CD4-positive, alpha-beta T cell treated with Interleukin-15 for 4 hours (primary cell): Measurements from ENCODE around the gene HLA-DQA1.
"Not testable (repeated sequence)": the region's sequence is repeated elsewhere in the genome, so short reads cannot be mapped to it uniquely, and the experiment has no call there.

Experiments used
- DNase-seq: peaks from one replicate; pipeline ENCODE4 v3.0.0-alpha.2; 2020; ENCODE audit warnings: low spot score

Gene HLA-DQA1

DNA sequence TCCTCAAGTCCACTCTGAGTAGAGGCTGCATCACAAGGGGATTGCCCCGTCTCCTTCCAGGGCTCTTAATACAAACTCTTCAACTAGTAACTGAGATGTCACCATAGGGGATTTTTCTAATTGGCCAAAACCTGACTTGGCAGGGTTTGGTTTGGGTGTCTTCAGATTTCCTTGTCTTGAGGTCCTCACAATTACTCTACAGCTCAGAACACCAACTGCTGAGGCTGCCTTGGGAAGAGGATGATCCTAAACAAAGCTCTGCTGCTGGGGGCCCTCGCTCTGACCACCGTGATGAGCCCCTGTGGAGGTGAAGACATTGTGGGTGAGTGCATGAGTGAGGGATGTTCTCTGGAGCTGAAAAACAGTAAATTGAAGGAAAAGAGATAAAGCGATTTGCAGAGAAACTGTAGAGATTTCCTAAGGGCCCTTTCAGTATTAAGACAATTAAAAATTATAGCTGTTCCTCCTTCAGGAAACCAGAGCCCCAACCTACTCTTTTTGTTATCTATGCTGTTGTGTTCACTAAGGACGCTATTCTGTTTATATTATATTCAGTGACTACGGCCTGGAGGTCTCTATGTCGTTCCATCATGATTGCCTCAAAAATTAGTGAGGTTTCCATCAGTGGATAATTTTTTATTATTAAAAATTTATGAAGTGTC is at the start of gene HLA-DQA1:
HLA-DQA1 (plus strand) TSS at position 188 of the 662 bp plus-strand sequence; CDS start at position 241, 53 bp downstream.
- peak; percentile 57 for DNase-seq

DNA sequence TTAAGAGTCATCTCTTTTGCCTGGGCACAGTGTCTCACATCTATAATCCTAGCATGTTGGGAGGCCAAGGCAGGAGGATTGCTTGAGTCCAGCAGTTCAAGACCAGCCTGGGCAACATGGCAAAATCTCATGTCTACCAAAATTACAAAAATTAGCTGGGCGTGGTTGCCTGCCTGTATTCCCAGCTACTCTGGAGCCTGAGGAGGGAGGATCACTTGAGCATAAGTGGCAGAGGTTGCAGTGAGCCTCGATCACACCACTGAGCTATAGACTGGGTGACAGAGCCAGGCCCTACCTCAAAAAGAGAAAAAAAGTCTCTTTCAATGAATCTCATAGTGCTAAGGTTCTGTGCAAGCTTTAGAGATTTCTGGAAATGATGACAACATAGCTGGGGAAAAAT is 49.0 kb upstream of the HLA-DQA1 start:
- DNase-seq = no peak

DNA sequence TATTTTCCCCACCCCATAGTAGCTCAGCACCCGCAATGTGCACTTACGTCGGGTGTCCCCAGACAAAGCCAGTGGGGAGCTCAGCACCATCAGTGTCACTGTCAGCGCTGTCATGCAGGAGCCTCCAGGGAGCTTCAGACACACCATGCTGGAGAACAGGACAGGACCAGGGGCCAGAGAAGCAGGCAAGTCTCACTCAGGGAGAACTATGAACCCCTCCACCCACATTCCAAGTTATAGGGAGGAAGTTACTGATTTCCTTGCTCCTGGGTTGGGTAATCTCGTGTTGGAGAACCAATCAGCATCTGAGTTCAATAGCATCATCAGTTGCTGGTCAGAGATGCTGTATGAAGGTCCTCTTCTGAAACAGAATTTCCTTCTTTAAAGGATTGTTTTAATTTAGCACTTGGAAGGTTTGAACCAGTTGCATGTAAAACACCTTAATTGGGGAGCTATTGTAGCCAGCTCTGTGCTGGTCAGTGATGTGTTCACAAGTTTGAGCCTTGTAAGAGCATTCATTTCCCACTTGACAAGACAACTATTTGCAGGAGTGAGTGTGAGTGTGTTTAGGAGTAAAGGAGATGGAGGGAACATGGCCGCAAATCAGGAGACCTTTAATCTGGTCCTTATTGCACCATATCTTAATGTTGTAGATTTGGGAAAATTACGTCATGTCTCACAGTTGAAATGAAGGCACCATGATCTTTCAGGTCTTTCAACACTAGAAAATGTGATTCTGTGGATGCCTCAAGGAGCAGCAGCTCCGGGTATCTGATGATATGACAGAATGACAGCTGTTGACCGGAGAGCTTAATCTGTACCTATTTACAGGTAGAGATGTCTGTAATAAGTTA is 47.4 kb upstream of the HLA-DQA1 start, which contains the start of gene HLA-DRB1:
HLA-DRB1 (minus strand) TSS at position 253 of the 854 bp plus-strand sequence; CDS start at position 147, 106 bp downstream.
- DNase-seq = peak; percentile 50

DNA sequence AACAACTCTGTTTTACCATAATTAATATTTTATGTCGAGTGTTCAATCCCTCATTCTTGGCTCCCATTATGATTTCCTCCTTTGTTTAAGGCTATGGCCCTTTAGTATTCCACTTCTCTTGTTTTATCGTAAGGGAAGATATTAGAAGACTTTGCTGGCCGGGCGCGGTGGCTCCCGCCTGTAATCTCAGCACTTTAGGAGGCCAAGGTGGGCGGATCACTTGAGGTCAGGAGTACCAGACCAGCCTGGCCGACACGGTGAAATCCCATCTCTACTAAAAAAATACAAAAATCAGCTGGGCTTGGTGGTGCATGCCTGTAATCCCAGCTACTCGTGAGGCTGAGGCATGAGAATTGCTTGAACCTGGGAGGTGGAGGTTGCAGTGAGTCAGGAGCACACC is 46.5 kb upstream of the HLA-DQA1 start:
- DNase-seq = not testable (repeated sequence)

DNA sequence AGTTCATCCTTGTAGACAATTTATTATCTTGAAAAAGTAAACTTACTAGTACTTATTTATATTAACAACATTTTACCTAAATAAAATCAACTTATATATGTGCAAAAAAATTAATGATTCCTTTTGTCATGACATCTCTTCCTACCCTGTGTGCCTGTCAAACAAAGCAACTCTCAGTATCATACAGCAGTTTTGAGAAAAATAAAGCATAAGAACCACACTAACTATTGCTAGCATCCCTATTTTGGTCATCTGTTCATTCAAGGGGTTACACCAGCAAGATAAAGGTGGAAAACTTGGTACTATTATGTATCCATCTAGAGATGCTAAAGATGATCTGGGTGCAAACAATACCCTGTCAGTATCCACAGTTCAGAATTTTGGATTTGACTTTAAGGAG is 40.2 kb upstream of the HLA-DQA1 start:
- no peak for DNase-seq

DNA sequence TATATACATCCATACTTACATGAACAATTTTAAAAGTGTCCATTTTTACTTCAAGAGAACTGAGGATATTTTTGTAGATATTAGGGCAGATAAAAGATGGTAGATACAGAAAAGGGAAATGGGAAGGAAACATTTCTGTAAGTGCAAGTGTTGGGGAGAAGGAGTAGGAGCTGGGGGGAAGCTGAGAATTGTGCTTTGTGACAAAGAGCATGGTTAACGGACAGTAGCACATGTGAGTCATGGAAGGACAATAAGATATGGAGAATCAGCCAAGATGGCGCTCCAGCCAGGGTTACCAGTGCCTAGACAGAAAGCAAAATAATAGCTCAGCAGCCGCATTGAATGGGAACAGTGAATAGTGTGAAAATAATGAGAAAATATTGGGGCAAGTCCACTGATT is 34.8 kb upstream of the HLA-DQA1 start:
- DNase-seq = no peak

DNA sequence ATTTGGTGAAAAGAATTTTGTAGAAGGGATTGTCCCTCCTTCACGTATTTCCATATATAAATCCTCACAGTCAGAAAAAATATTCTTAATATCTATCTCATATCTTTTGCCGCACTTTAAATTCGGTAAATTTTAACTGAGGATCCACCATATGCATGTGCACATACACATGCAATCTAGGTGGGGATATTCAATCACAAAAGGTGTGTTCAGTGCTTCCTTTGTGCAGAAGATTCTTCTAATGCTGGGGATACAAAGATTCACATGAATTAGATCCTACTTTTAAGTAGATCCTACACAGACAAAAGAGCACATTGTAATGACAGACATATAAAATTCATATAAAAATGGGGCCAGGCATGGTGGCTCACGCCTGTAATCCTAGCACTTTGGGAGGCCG is 34.0 kb upstream of the HLA-DQA1 start:
- DNase-seq = no peak

DNA sequence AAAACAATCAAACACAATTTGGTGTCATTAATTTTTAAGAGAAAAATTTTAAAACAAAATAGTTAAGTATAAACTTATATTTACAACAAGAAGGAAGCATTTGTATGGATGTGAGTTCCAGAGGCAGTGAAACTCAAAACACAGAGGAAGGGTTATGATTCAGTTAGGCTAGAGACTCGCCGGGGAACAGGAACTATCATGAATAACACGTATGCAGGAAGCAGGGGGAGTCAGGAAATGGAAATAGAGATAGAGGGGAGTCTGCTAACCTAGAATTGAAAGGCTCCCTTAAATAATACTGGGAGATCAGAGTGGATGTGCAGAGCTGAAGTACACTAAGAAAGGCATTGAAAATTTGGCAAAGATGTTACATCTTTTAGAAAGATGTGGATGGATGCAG is 33.3 kb upstream of the HLA-DQA1 start:
- no peak for DNase-seq

DNA sequence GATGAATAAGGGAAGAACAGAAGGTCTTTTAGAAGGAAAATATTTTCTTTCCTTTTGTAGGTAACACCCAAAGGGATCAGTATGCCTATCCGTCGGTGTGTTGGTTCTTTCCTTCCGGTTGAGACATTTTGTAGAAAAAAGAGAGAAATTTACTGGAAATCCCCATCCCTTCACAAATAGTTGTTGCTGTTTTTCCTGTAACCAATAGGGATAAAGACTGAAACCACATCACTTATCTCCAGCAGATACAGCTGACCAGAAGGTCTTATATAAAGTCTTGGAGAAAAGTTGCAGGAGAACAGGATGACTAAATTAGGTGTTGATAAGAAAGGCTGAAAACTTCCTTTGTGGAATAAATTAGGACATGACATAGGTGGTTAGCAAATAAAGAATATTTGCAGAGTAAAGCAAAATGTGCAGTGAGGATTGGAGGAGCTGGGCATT is 32.8 kb upstream of the HLA-DQA1 start:
- peak; percentile 25 for DNase-seq

DNA sequence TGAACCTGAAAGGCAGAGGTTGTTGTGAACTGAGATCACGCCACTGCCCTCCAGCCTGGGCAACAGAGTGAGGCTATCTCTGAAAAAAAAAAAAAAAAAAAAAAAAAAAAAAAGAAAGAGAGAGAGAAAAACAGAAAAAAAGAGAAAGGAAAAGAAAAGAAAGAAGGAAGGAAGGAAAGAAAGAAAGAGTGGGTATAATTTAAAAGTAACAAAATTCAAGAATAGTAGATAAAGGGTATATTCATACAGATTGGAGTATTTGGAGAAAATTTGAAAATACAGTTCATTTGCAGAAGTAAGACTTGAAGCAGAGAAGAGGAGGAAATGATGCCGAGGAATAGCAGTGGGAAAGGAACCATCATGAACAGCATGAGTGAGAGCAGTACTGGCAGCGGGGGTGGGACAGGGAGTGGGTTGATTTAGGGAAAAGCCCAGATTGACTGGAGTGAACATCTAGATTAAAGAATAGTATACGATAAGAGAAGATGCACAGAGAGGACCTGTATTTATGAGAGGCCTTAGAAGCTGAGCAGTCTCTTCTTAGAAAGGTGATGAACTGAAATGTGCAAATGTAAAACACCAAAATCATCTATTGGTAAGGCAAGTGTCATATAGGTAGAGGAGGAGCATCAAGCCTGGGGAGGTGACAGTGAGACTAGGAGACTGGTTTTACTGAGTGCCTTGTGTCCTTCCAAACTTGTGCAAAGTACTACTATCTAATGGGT is 29.8 kb upstream of the HLA-DQA1 start:
- no peak for DNase-seq

DNA sequence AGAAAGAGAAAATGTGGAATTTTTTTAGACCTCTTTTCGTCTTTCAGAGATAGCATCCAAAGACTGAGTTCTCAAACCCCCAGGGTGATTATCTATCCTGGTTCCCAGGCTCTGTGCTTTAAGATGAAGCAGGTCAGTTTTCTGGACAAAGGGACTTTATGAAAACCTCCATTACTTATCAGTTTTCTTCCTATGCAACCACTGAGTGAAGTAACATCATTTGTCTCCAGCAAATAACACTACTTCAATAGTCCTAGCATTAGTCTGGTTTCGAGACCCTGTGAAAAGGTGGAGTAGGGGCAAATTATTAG is 29.3 kb upstream of the HLA-DQA1 start:
- no peak for DNase-seq

DNA sequence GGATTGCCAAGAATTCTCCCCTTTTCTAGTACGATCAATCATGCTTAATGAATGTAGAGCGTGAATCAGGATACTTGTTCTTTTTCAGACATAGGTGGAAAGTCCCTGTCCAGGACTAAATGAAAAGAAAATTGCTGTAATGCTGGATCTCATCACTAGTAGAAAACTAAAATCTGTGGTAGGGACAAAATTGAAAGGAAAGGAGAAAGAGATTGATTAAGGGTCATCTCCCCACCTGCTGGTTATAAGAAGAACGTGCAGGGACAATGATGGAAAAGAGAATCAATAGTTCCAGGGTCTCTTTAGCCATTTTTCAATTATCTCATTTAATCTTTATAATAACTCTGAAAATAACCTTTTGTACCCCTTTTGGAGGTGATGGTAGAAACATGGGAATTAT is 28.8 kb upstream of the HLA-DQA1 start:
- DNase-seq = no peak

DNA sequence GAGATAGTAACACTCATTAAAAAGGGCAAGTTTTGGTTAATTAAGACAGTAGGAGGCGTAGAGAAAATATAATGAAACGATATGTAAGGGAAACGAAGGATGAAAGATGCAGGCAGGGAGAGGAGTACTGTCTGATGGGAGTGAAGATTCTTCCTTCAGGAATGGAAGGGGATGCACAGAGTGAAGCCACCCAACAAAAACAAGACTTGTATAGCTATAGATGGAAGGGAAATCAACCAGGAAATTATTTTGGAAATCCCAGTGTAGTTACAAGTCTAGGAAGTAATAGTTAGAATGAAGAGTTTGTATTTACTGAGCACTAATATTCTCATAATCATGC is 27.8 kb upstream of the HLA-DQA1 start:
- DNase-seq = no peak

DNA sequence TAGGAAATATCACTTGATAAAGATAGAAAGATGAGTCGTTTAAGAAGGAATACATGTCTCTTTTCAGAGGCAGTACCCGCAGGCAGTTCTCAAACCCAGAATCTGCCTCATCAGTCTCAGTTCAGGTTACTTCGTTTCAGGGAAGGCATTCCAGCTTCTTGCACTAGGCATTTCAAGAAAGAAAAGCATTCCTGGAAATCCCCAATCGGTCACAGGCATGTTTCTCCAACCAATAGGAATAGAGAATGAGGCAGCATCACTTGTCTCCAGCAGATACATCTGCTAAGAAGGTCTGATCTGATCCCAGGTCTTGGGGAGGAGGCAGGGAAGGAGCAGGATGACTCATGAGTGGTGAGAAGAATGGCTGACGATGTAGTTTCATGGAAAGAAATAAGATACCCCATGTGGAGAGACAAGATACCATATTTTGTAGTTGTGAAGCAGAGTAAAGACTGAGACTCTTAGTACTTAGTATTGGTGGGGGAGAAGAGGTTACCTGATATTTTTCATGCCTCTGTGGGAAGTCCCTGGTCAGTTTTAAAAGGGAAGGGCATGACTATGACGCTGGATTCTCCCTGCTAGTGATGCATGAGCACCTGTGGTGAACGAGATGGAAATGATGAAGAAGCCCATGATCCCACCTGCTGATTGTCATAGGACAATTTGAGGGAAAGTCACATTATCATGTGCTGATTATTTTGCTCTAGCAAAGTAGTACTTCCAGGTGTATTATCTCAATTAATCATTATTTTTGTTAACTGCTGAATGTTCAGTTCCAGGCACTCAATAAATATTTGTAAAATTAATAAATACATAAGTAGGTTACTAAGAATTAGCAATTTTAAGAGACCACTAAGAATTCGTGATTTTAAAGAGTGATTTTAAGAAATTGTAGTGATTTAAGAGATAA is 27.2 kb upstream of the HLA-DQA1 start:
- peak; percentile 77 for DNase-seq

DNA sequence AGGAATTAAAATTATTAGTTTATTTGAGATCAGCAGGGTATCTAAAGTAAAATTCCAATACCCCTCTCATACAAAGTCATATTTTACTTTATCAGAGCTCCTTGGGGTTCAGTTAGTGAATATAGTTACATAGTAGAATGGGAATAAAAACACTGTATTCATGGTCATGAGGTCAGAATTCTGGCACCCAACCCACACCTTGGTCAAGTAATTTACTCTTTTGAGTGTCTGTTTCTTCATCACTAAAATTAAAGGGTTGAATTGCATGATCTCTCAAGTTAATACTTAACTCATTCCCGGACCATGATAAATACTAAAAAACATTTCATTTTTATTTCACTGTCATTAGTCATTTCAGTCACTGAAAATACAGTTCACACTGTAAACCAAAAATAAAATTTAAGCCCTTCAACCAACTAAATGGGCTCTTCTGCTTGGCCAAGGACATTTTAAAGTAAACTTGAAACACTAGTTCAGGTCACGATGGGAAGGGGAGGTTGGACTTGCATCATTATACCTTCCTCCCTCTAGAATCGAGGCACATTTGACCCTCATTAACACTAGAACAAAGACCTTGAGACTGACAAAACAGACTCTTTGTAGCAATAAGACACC is 26.4 kb upstream of the HLA-DQA1 start:
- no peak for DNase-seq

DNA sequence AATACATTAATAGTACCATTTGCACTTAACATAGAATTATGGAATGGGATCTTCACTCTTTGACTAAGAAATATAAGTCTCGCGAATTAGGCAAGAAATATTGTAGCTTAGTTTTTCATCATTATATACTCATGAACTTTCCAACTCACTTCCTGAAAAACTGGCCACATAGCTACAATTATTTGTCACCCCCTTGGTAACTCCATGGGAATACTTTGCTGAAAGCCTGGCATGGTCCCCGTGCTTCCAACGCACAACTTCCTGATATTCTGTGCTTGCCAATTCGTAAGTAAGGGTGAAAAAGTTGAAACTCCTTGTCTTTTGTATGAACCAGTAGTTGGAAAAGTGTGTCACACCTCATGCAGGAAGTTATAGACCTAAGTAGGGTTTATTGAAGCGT is 23.7 kb upstream of the HLA-DQA1 start:
- DNase-seq = no peak

DNA sequence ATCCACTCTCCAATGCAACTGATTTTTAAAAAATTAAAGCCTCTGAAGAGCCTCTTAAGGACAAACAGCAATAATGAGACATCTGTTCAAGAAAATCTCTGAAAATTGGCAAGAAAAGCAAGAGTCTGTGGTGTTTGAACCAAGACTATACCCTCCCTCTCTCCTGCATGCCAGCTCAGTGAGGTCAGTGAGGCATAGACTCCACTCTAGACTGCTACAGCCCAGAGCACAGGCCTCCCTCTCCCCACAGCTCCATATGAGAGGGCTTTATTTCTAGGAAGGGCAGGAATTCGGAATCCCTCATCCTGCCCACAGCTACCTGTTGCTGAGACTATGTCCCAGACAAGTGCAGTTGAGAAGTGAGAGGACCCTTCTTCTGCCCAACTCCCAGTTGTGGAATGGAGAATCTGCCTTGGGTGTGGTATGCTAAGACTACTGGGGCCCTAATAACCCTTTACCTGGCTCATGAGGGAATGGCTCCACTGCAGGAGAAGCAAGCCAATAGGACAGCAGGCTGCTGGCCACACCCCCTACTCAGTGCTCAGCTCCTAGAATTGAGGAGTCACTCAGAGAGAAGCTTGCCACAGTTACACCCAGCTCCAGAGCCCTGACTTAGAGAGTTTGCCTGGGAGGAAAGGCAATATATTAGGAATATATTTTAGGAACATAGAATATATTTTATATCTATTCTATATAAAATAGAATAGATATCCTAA is 22.7 kb upstream of the HLA-DQA1 start:
- no peak for DNase-seq

DNA sequence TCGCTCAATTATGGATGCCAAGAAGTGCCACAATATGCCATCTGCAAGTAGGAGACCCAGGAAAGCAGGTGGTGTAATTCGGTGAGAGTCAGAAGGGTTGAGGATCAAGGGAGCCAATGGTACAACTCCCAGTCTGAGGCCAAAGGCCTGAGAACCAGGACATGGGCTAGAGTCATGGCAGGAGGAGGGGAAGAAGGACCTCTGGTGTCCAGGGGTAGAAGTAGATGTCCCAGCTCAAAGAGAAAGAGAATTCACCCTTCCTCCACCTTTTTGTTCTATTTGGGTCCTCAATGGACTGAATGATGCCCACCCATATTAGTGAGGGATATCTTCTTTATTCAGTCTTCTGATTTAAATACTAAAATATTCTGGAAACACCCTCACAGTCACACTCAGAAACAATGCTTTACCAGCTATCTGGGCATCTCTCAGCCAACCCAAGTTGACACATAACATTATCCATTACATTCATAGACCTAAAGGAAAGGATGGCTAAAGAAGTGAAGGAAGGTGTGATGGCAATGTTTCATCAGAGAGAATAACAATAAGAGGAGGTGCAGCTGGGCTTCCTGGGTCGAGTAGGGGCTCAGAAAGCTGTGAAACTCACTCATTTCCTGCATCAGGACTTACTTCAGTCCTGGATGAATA is 21.2 kb upstream of the HLA-DQA1 start:
- no peak for DNase-seq

DNA sequence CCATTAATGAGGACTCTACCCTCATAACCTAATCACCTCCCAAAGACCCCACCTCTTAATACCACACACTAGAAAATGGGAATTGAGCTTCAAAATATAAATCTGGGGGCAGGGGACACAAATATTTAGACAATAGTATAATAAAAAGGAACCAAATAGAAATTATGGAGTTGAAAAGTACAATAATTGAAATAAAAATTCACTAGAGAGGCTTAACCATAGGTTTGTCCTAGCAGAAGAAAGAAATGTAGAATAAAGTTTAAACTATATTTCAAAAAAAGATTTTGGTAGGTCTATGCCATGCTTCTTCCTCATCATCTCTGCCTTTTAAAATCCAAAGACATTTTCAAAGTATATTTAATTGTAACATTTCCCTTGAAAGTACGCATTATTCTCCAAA is 19.5 kb upstream of the HLA-DQA1 start:
- no peak for DNase-seq

DNA sequence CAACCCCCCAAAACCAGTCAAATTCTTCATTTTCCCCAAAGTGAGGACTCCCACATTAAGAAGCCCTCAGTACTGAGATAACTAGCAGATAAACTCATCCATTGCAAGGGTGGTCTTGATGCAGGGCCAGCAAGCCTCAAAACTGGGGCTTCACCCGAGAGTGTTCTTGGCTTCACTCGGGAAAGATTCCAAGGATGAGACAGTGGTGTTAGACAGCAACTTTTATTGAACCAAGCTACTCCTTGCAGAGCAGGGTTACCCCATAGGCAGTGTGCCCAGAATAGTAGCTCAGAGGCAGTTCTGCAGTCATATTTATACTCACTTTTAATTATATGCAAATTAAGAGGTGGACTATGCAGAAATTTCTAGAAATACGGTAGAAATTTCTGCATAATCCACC is 15.8 kb upstream of the HLA-DQA1 start:
- DNase-seq = no peak
